AG08396 (cell line): ENCODE data around the gene ZNF503.
A peak's percentile ranks its signal among the peaks of the same experiment; 100 is the strongest.

ENCODE experiments used
- DNase-seq: peaks from one replicate; pipeline ENCODE4 v3.0.0; 2012; ENCODE audit warnings: low spot score, mixed read lengths

The ZNF503 gene

GRCh38 chr10:75406462-75407223 lies 5.1 kb upstream of the ZNF503 start:
- DNase-seq, result no peak

- DNase-seq, result no peak
These were observed 4.3 kb upstream of the ZNF503 start for GRCh38 chr10:75405598-75406461.

GRCh38 chr10:75404815-75405597 lies 3.4 kb upstream of the ZNF503 start:
- DNase-seq, result no peak

GRCh38 chr10:75403939-75404814 lies 2.6 kb upstream of the ZNF503 start:
- no peak for DNase-seq

- DNase-seq, result peak; percentile 59
These were observed 1.8 kb upstream of the ZNF503 start for GRCh38 chr10:75403144-75403938.

- DNase-seq, result peak; percentile 40
These were observed 1.1 kb upstream of the ZNF503 start for GRCh38 chr10:75402486-75403143.

- DNase-seq, result peak; percentile 79
These were observed 594 bp downstream of the ZNF503 start for GRCh38 chr10:75400771-75401568.

- DNase-seq, result peak; percentile 56
These were observed 1.3 kb downstream of the ZNF503 start for GRCh38 chr10:75400163-75400770.

- DNase-seq, result peak; percentile 80
These were observed 2.0 kb downstream of the ZNF503 start for GRCh38 chr10:75399461-75400162.

- peak; percentile 44 for DNase-seq
These were observed 2.7 kb downstream of the ZNF503 start for GRCh38 chr10:75398692-75399460.

- DNase-seq, result peak; percentile 46
These were observed 3.3 kb downstream of the ZNF503 start for GRCh38 chr10:75398200-75398691.

- DNase-seq, result peak; percentile 39
These were observed 3.9 kb downstream of the ZNF503 start for GRCh38 chr10:75397496-75398199.

GRCh38 chr10:75396631-75397495 lies 4.7 kb downstream of the ZNF503 start:
- peak; percentile 72 for DNase-seq

- peak; percentile 75 for DNase-seq
These were observed 5.5 kb downstream of the ZNF503 start for GRCh38 chr10:75395932-75396630.
